ENCODE measurements around the gene NKX6-2. TPM values are rescaled to one million over a fixed set of nuclear protein-coding genes. Genes with fewer than 3 reads are reported as not detected.
"Not testable (repeated sequence)": the region's sequence is repeated elsewhere in the genome, so short reads cannot be mapped to it uniquely, and the experiment has no call there.

The NKX6-2 gene
- total RNA-seq, 1 donor from 2014 or later: not detected

DNA sequence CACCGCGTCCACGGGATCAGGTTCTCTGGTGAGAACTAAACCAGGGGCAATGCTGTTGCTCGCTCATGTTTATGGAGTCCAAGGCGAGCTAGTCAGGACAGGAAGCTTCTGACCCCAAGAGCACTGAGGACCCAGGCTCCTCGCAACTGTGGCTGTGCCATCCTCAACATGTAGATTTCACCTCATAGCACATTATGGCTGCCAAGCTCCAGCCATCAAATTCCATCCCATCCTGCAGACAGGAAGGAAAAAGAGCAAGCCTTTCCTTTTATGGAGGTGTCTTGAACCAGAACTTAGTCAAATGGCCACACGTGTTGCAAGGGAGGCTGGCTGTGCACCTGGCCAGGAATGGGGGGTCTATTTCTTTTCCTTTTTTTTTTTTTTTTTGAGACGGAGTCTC lies 16.1 kb upstream of the NKX6-2 start:
- H3K27ac Mint-ChIP-seq: no peak overlapping the region
- intact Hi-C loops (cut with micrococcal nuclease): no loop called here
- H3K4me3 Mint-ChIP-seq (ENCODE audit: low read depth): no peak overlapping the region
- H3K36me3 Mint-ChIP-seq (ENCODE audit: low read depth): no peaks in the 10 kb centered on the region
- no peaks in the 10 kb centered on the region for H3K4me1 Mint-ChIP-seq (ENCODE audit: low read depth)
- no peak for DNase-seq (ENCODE audit: low spot score)
- H3K9me3 Mint-ChIP-seq: no peaks in the 10 kb centered on the region
- no peaks in the 10 kb centered on the region for H3K27me3 Mint-ChIP-seq (ENCODE audit: low read depth)

DNA sequence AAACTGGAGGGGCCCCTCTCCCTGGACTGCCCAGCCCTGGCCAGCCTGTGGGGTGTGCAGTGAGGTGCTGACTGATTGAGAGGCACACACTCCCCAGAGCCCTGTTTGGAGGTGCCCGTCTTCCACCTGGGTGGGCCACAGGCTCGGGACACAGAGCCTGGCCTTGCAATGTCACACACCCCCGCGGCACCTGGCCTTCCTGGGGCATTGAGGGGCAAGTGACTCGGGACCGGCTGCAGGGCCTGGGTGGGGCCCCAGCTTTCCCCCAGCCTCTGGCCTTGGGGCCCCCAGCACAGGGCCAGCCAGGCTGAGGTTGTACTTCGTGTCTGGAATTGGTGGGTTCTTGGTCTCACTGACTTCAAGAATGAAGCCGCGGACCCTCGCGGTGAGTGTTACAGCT lies 13.9 kb upstream of the NKX6-2 start:
- Mint-ChIP-seq H3K9me3 (no peaks in the 10 kb centered on the region), H3K36me3 (ENCODE audit: low read depth) (no peaks in the 10 kb centered on the region), H3K4me3 (ENCODE audit: low read depth) (no peak overlapping the region), H3K4me1 (ENCODE audit: low read depth) (no peaks in the 10 kb centered on the region), H3K27ac (no peak overlapping the region), H3K27me3 (ENCODE audit: low read depth) (no peaks in the 10 kb centered on the region)
- intact Hi-C loops (cut with micrococcal nuclease): no loop called here
- DNase-seq (ENCODE audit: low spot score): no peak

GRCh38 chr10:132798876-132799275 lies 12.9 kb upstream of the NKX6-2 start:
- H3K27ac Mint-ChIP-seq: no peak overlapping the region

GRCh38 chr10:132798403-132798802 lies 12.5 kb upstream of the NKX6-2 start:
- H3K27ac Mint-ChIP-seq: no peak overlapping the region
- no peaks in the 10 kb centered on the region for H3K27me3 Mint-ChIP-seq (ENCODE audit: low read depth)
- no peaks in the 10 kb centered on the region for H3K4me1 Mint-ChIP-seq (ENCODE audit: low read depth)
- no peak overlapping the region for H3K4me3 Mint-ChIP-seq (ENCODE audit: low read depth)
- DNase-seq (ENCODE audit: low spot score): no peak
- H3K9me3 Mint-ChIP-seq: no peaks in the 10 kb centered on the region
- no peaks in the 10 kb centered on the region for H3K36me3 Mint-ChIP-seq (ENCODE audit: low read depth)
- intact Hi-C loops (cut with micrococcal nuclease): no loop called here

More at GRCh38 chr10:132798876-132799275, 12.9 kb upstream of the NKX6-2 start:
- H3K27me3 Mint-ChIP-seq (ENCODE audit: low read depth): no peaks in the 10 kb centered on the region
- no peak for DNase-seq (ENCODE audit: low spot score)
- no peaks in the 10 kb centered on the region for H3K9me3 Mint-ChIP-seq
- no peak overlapping the region for H3K4me3 Mint-ChIP-seq (ENCODE audit: low read depth)
- intact Hi-C loops (cut with micrococcal nuclease): no loop called here
- no peaks in the 10 kb centered on the region for H3K4me1 Mint-ChIP-seq (ENCODE audit: low read depth)
- H3K36me3 Mint-ChIP-seq (ENCODE audit: low read depth): no peaks in the 10 kb centered on the region

GRCh38 chr10:132797986-132798385 lies 12.0 kb upstream of the NKX6-2 start:
- H3K27me3 Mint-ChIP-seq (ENCODE audit: low read depth); H3K27ac Mint-ChIP-seq; H3K36me3 Mint-ChIP-seq (ENCODE audit: low read depth); H3K4me1 Mint-ChIP-seq (ENCODE audit: low read depth); H3K4me3 Mint-ChIP-seq (ENCODE audit: low read depth); intact Hi-C loops (cut with micrococcal nuclease); H3K9me3 Mint-ChIP-seq; DNase-seq (ENCODE audit: low spot score): not testable (repeated sequence)

DNA sequence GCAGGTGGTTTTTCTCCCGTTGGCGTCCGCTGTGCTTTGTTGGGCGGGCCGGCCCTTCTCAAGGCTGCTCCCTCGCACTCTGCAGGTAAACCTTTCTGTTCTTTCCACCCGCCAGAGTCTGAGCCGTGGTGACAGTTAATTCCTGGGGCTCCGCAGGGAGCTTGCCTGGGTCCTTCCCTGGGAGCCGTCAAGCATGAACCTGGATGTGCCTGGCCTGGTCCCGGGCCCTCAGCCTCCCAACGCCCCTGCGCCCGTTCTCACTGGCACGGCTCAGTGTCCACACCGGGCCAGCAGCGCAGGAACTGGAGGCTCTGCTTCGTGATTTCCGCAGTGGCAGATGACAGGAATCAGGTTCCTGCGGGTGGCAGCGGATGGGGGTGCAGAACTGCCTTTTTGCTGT lies 10.9 kb upstream of the NKX6-2 start:
- Mint-ChIP-seq H3K4me1 (ENCODE audit: low read depth) (no peaks in the 10 kb centered on the region), H3K27me3 (ENCODE audit: low read depth) (no peaks in the 10 kb centered on the region), H3K4me3 (ENCODE audit: low read depth) (no peak overlapping the region), H3K27ac (no peak overlapping the region), H3K9me3 (no peaks in the 10 kb centered on the region), H3K36me3 (ENCODE audit: low read depth) (no peaks in the 10 kb centered on the region)
- DNase-seq (ENCODE audit: low spot score): no peak
- intact Hi-C loops (cut with micrococcal nuclease): no loop called here

DNA sequence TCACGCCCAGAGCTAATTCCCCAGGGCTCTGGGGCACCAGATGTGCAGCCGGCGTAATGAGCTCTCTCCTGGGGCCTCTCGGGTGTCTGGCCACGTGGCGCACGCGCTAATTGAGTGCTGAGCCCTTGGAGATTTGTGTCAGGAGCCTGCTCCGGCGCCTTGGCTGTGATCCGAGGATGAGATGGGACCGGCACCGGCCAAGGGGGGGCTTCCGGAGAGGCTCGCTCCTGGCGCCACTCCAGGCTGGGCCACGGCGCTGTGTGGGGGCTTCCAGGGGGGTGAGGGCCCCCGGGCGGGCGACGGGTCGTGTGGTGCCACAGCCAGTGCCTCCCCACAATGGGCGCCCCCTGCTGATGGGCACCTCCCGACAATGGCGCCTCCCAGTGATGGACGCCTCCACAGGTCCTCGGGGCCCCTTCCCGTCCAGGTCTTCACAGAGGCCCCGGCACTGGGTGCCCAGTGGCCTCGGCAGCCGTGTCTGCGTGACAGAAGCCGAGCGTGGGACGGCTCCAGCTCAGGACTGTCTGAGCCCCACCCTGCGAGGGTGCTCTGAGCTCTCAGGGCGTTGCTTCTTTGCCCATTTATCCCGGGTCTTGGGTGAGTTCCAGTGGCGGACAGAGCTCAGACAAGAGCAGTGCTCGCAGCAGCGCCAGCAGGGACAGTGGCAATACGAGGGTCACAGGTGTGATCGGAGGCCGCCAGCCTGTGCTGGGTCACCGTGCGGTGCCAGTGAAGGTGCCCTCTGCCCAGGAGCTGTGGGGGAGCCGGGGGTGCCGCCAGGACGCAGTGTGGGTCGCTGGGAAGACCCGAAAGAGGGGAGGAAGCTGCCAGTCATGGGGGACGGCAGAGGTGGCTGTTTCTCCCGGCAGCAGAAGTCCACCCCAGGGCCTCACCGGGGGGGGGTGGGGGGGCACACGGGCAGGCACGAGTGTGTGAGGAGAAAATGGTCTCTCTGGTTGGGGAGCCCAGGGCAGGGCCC lies 8.2 kb upstream of the NKX6-2 start:
- H3K36me3 Mint-ChIP-seq (ENCODE audit: low read depth): no peaks in the 10 kb centered on the region
- intact Hi-C loops (cut with micrococcal nuclease): no loop called here
- no peak overlapping the region for H3K27ac Mint-ChIP-seq
- no peak for DNase-seq (ENCODE audit: low spot score)
- no peaks in the 10 kb centered on the region for H3K9me3 Mint-ChIP-seq
- peaks cover 5% of the 10 kb centered on the region for H3K27me3 Mint-ChIP-seq (ENCODE audit: low read depth)
- H3K4me1 Mint-ChIP-seq (ENCODE audit: low read depth): no peaks in the 10 kb centered on the region
- H3K4me3 Mint-ChIP-seq (ENCODE audit: low read depth): no peak overlapping the region

DNA sequence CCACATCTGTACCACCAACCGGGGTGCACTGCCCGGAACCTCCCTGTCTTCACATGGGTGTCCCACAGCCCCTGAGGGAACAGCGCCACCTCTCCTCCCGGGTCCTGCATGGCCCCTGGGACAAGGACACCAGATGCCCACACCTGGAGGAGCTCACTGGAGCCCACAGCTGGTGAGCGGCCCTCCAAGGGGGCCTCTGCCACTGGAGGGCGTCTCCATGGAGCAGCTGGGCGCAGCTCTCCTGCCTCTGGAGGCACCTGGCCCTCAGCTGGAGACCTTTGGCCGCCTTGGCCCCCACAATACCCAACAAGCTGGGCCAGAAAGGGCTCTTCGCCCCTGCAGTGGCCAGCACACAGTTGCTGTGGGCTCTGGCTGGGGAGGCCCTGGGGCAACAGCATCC lies 7.3 kb upstream of the NKX6-2 start:
- no peaks in the 10 kb centered on the region for H3K4me1 Mint-ChIP-seq (ENCODE audit: low read depth)
- no peaks in the 10 kb centered on the region for H3K36me3 Mint-ChIP-seq (ENCODE audit: low read depth)
- intact Hi-C loops (cut with micrococcal nuclease): no loop called here

GRCh38 chr10:132792796-132793195 lies 6.8 kb upstream of the NKX6-2 start:
- intact Hi-C loops (cut with micrococcal nuclease): no loop called here
- Mint-ChIP-seq H3K4me3 (ENCODE audit: low read depth) (no peak overlapping the region), H3K4me1 (ENCODE audit: low read depth) (no peaks in the 10 kb centered on the region), H3K27me3 (ENCODE audit: low read depth) (peaks cover 8% of the 10 kb centered on the region), H3K9me3 (no peaks in the 10 kb centered on the region), H3K36me3 (ENCODE audit: low read depth) (no peaks in the 10 kb centered on the region), H3K27ac (no peak overlapping the region)
- DNase-seq (ENCODE audit: low spot score): no peak

More for the DNA sequence above, 7.3 kb upstream of the NKX6-2 start:
- no peak overlapping the region for H3K27ac Mint-ChIP-seq
- H3K9me3 Mint-ChIP-seq: no peaks in the 10 kb centered on the region
- DNase-seq (ENCODE audit: low spot score): no peak
- peaks cover 8% of the 10 kb centered on the region for H3K27me3 Mint-ChIP-seq (ENCODE audit: low read depth)
- no peak overlapping the region for H3K4me3 Mint-ChIP-seq (ENCODE audit: low read depth)

- H3K27ac Mint-ChIP-seq; H3K9me3 Mint-ChIP-seq; DNase-seq (ENCODE audit: low spot score); H3K27me3 Mint-ChIP-seq (ENCODE audit: low read depth); H3K4me1 Mint-ChIP-seq (ENCODE audit: low read depth); H3K4me3 Mint-ChIP-seq (ENCODE audit: low read depth); intact Hi-C loops (cut with micrococcal nuclease); H3K36me3 Mint-ChIP-seq (ENCODE audit: low read depth): not testable (repeated sequence)
These were observed 6.2 kb upstream of the NKX6-2 start for GRCh38 chr10:132792099-132792498.

DNA sequence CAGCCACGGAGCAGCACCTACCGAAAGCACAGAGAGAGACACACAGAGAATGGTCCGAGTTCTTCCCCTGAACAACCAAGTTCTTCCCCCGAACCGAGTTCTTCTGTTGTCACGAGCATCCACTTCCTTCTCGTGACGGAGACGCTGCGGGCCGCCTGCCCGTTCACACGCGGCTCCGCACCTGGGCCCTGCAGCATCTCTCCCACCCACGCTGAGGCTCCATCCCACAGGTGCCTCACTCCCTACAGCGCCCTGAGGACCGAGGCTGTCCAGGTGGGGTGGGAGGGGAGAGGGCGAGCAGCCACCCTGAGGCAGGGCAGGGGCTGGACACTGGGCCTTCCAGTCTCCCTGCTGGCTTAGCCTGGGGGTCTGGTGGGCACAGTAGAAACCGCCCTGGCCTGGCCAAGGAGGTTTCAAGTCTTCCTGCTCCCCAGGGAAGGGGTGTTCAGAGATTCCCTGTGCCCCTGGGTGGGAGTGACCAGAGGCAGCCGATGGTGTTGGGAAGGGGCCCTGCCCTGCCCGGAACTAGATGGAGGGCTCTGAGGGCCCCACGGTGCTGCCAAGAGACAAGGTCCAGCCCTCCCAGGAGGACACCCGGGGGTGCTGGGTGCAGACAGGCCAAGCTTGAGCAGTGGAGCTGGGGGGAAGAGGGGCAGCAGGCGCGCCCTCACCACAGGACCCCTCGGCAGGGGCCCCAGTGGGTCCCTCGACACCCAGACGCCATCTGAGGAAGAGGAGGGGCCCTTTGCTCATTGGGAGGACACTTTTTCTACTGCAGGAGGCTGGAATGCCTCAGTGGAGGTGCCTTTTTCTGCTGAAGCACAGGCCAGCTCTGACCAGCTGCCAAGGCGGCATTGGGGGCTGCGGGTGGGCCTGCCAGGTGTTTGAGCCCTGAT lies 5.2 kb upstream of the NKX6-2 start:
- intact Hi-C loops (cut with micrococcal nuclease): no loop called here
- no peaks in the 10 kb centered on the region for H3K9me3 Mint-ChIP-seq
- H3K4me1 Mint-ChIP-seq (ENCODE audit: low read depth): no peaks in the 10 kb centered on the region
- peaks cover 8% of the 10 kb centered on the region for H3K27me3 Mint-ChIP-seq (ENCODE audit: low read depth)
- H3K4me3 Mint-ChIP-seq (ENCODE audit: low read depth): no peak overlapping the region
- no peaks in the 10 kb centered on the region for H3K36me3 Mint-ChIP-seq (ENCODE audit: low read depth)
- no peak for DNase-seq (ENCODE audit: low spot score)
- no peak overlapping the region for H3K27ac Mint-ChIP-seq

GRCh38 chr10:132790470-132790869 lies 4.5 kb upstream of the NKX6-2 start:
- no peak for DNase-seq (ENCODE audit: low spot score)
- peaks cover 8% of the 10 kb centered on the region for H3K27me3 Mint-ChIP-seq (ENCODE audit: low read depth)
- H3K36me3 Mint-ChIP-seq (ENCODE audit: low read depth): no peaks in the 10 kb centered on the region
- no peaks in the 10 kb centered on the region for H3K9me3 Mint-ChIP-seq
- H3K4me1 Mint-ChIP-seq (ENCODE audit: low read depth): no peaks in the 10 kb centered on the region
- intact Hi-C loops (cut with micrococcal nuclease): no loop called here
- no peak overlapping the region for H3K27ac Mint-ChIP-seq
- no peak overlapping the region for H3K4me3 Mint-ChIP-seq (ENCODE audit: low read depth)
